ENCODE data around the gene LRRN4.

DNA sequence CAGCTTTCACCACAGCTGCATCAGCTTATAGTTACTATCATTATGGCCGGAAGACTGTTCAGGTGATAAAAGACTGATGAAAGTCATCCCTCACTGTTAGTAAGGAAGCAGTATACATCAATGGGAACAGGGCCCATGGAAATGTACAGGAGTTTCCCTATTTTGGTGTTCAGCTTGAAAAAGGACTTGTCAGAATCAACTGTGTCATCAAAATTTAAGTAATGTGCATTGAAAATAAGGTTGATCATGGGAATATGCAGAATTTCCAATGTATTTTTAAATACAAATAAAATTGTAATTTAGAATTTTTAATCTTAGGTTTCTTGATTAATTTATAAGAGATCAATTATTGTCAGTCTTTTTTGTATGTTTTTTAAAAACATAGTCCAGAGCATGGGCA is 16.8 kb downstream of the LRRN4 start:
- TF ChIP-seq CTCF (conservative IDR thresholded peaks at IDR 0.05; ENCODE audit: low read length) = no peak
- TF ChIP-seq EZH2phosphoT487 (IDR thresholded peaks at IDR 0.05; ENCODE audit: borderline replicate concordance, low read depth, low read length) = no peak
